Cardiac muscle cell (in vitro differentiated cells and primary cell): Measurements from ENCODE around the gene MAP1LC3A. TPM values are rescaled to one million over a fixed set of nuclear protein-coding genes. Genes with fewer than 3 reads are reported as not detected.

Experiments
- DNase-seq, 2 donors: peaks; one replicate each; pipeline versions ENCODE4 v3.0.0 to v3.0.0-alpha.2; 2010 to 2017; ENCODE audit warnings: low read depth in 1 of 2, low spot score in 1 of 2
- H3K27ac ChIP-seq: fragments of 200-600 bp; sonication (generic); 2 replicates; pipeline ENCODE4 v1.5.1; 2016
- H3K27me3 ChIP-seq: fragments of 200-600 bp; sonication (generic); 2 replicates; pipeline ENCODE4 v1.6.0; 2016; ENCODE audit warnings: control low read depth
- H3K36me3 ChIP-seq: fragments of 200-600 bp; sonication (generic); 2 replicates; pipeline ENCODE4 v1.5.1; 2016; ENCODE audit warnings: control low read depth
- H3K4me1 ChIP-seq: fragments of 200-600 bp; sonication (generic); 2 replicates; pipeline ENCODE4 v1.8.1; 2017; ENCODE audit warnings: low read depth, mild to moderate bottlenecking, mixed run types
- H3K4me3 ChIP-seq: fragments of 200-600 bp; sonication (generic); 2 replicates; pipeline ENCODE4 v1.5.1; 2016; ENCODE audit warnings: mild to moderate bottlenecking
- H3K9me3 ChIP-seq: fragments of 200-600 bp; sonication (generic); 2 replicates; pipeline ENCODE4 v1.5.1; 2017; ENCODE audit warnings: low read depth, mild to moderate bottlenecking, control low read depth
- CTCF ChIP-seq: IDR thresholded peaks from 2 replicates; pipeline ENCODE4 v1.5.1; 2012; ENCODE audit warnings: low read depth, mild to moderate bottlenecking, low read length
- polyA plus RNA-seq: library from polyadenylated mRNA; unstranded; fragments of >200 nt; fragmentation: Nextera tagmentation; extraction: Ambion mirVana; gene quantifications from 2 replicates; pipeline ENCODE4 v1.2.1, GENCODE V29; 2016
- total RNA-seq: library from RNA; depleted of rRNA; stranded (reverse); fragments of >200 nt; gene quantifications from 2 replicates; pipeline ENCODE4 v1.2.3, GENCODE V29; 2016

The MAP1LC3A gene
- total and polyA plus RNA-seq, 2 experiments from 2014 or later, result 29.7 to 38.7 TPM

GRCh38 chr20:34546751-34547181 lies 11.8 kb upstream of the MAP1LC3A start:
- no peaks in the 10 kb centered on the region for H3K27me3 ChIP-seq
- no peak overlapping the region for H3K27ac ChIP-seq
- H3K9me3 ChIP-seq, result no peaks in the 10 kb centered on the region
- H3K36me3 ChIP-seq, result no peaks in the 10 kb centered on the region
- H3K4me3 ChIP-seq, result no peak overlapping the region
- H3K4me1 ChIP-seq, result peaks cover 18% of the 10 kb centered on the region
- TF ChIP-seq CTCF, result no peak
- no peak for DNase-seq

- Histone ChIP-seq H3K9me3 (no peaks in the 10 kb centered on the region), H3K27me3 (no peaks in the 10 kb centered on the region), H3K4me3 (no peak overlapping the region), H3K4me1 (peaks cover 18% of the 10 kb centered on the region), H3K27ac (no peak overlapping the region), H3K36me3 (no peaks in the 10 kb centered on the region)
- TF ChIP-seq CTCF, result no peak
- no peak for DNase-seq
Observed at GRCh38 chr20:34547844-34548613, 10.5 kb upstream of the MAP1LC3A start.

- H3K27me3 ChIP-seq, result no peaks in the 10 kb centered on the region
- H3K4me1 ChIP-seq, result peaks cover 6% of the 10 kb centered on the region
- H3K36me3 ChIP-seq, result no peaks in the 10 kb centered on the region
- TF ChIP-seq CTCF, result no peak
- no peaks in the 10 kb centered on the region for H3K9me3 ChIP-seq
- DNase-seq, result peak; percentile 27 to 56
- H3K27ac ChIP-seq, result no peak overlapping the region
- H3K4me3 ChIP-seq, result no peak overlapping the region
Observed at GRCh38 chr20:34549291-34549928, 9.1 kb upstream of the MAP1LC3A start.

- H3K36me3 ChIP-seq, result no peaks in the 10 kb centered on the region
- no peaks in the 10 kb centered on the region for H3K27me3 ChIP-seq
- DNase-seq, result no peak
- TF ChIP-seq CTCF, result no peak
- no peak overlapping the region for H3K4me3 ChIP-seq
- peaks cover under 1% of the 10 kb centered on the region for H3K4me1 ChIP-seq
- no peaks in the 10 kb centered on the region for H3K9me3 ChIP-seq
- no peak overlapping the region for H3K27ac ChIP-seq
Observed at GRCh38 chr20:34549929-34550305, 8.6 kb upstream of the MAP1LC3A start.

GRCh38 chr20:34552569-34552968 lies 5.9 kb upstream of the MAP1LC3A start:
- Histone ChIP-seq H3K9me3 (no peaks in the 10 kb centered on the region), H3K27ac (no peak overlapping the region), H3K4me1 (no peaks in the 10 kb centered on the region), H3K27me3 (no peaks in the 10 kb centered on the region), H3K36me3 (no peaks in the 10 kb centered on the region), H3K4me3 (no peak overlapping the region)
- TF ChIP-seq CTCF, result no peak
- no peak for DNase-seq
